HG03521 (cell line): ENCODE results near the gene MOXD1.

Experiments
- ATAC-seq: cut with Tn5 transposase; IDR thresholded peaks from one replicate; pipeline ENCODE4 v1.9.1; 2021; ENCODE audit warnings: mild to moderate bottlenecking, moderate library complexity; ENCODE audit not compliant: unreplicated experiment

Gene MOXD1

DNA sequence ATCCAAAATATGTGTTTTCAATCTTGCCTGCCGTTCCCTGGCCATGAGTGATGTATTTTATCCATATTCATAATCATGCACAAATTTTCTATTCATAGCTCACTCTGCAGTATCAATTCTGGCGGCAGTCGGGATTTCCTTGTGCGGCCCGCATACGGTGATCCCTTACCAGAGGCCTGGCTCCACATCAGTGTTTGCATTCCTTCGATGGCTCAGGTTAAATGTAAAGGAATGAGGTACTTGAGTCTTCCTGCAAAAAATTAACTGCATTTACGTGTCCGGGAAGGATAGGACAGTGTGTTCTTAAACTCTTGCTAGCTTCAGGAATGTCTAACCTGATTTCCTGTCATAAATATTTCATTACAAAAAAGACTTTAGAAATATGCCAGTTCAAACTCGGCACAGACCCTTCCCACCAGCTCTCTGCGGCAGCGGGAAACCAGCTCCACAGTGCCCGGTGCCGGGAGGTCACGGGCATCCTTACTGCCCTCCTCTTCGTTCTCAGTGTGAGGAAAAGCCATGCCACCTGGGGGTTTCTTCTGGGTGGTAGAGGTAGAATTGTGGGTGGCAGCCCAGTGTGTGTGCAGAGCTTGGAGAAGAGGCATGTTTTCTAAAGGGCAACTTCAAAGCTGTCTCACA lies 154.5 kb downstream of the MOXD1 start:
- no peak for ATAC-seq

DNA sequence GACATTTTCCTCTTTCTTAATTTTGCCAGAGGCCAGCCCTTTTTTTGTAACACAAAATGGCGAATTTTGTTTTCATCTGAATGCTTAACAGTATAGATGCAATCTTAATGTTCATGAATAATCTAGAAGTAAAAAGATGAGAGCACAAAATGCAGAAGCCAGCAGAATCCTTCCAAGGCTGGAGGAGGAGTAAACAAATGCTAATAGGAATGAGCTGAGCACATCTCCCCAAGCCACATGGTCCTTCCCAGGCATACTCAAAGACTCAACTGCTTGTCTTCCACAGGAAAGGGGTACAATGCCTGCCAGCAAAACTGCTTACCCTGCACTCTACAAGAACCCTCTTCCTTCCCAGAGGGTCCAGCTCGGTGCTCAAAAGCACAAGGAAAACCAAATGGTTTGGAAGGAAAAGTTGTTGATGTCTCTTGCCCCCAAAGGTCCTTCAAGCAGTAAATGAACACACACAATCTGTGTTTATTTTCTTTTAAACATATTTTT lies 155.1 kb downstream of the MOXD1 start:
- no peak for ATAC-seq
